Measurements from ENCODE around the gene OSBPL6. TPM values are rescaled to one million over a fixed set of nuclear protein-coding genes. Genes with fewer than 3 reads are reported as not detected.

OSBPL6 gene
- total RNA-seq, 6 experiments from 2014 or later, result 2.4 to 7.5 (median 3.3) TPM

- peaks cover 6% of the 10 kb centered on the region; the same call in 1 of the 2 replicates for H3K4me1 Mint-ChIP-seq (ENCODE audit: low read depth)
- peaks cover 10% of the 10 kb centered on the region for H3K36me3 Mint-ChIP-seq (ENCODE audit: low read depth)
- H3K4me3 Mint-ChIP-seq, result no peak overlapping the region
- no peak for DNase-seq
- TF ChIP-seq, protein P1, sequence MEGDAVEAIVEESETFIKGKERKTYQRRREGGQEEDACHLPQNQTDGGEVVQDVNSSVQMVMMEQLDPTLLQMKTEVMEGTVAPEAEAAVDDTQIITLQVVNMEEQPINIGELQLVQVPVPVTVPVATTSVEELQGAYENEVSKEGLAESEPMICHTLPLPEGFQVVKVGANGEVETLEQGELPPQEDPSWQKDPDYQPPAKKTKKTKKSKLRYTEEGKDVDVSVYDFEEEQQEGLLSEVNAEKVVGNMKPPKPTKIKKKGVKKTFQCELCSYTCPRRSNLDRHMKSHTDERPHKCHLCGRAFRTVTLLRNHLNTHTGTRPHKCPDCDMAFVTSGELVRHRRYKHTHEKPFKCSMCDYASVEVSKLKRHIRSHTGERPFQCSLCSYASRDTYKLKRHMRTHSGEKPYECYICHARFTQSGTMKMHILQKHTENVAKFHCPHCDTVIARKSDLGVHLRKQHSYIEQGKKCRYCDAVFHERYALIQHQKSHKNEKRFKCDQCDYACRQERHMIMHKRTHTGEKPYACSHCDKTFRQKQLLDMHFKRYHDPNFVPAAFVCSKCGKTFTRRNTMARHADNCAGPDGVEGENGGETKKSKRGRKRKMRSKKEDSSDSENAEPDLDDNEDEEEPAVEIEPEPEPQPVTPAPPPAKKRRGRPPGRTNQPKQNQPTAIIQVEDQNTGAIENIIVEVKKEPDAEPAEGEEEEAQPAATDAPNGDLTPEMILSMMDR (IDR thresholded peaks at IDR 0.05), result peak; percentile 67
- no peaks in the 10 kb centered on the region; the same call in 1 of the 2 replicates for H3K27me3 Mint-ChIP-seq (ENCODE audit: insufficient read depth)
- H3K9me3 Mint-ChIP-seq, result no peaks in the 10 kb centered on the region; the same call in 1 of the 2 replicates
- H3K27ac Mint-ChIP-seq, result no peak overlapping the region
Measured at GRCh38 chr2:178306352-178307073, 112.2 kb downstream of the OSBPL6 start.

GRCh38 chr2:178307650-178308049 lies 113.3 kb downstream of the OSBPL6 start:
- H3K4me3 Mint-ChIP-seq, result no peak overlapping the region
- no peaks in the 10 kb centered on the region; the same call in 1 of the 2 replicates for H3K27me3 Mint-ChIP-seq (ENCODE audit: insufficient read depth)
- H3K9me3 Mint-ChIP-seq, result no peaks in the 10 kb centered on the region; the same call in 1 of the 2 replicates
- no peak overlapping the region for H3K27ac Mint-ChIP-seq
- H3K4me1 Mint-ChIP-seq (ENCODE audit: low read depth), result peaks cover 6% of the 10 kb centered on the region; the same call in 1 of the 2 replicates
- TF ChIP-seq, protein P1 (IDR thresholded peaks at IDR 0.05), result no peak
- peaks cover 12% of the 10 kb centered on the region for H3K36me3 Mint-ChIP-seq (ENCODE audit: low read depth)
- DNase-seq, result no peak

- H3K4me3 Mint-ChIP-seq, result no peak overlapping the region
- no peaks in the 10 kb centered on the region; the same call in 1 of the 2 replicates for H3K27me3 Mint-ChIP-seq (ENCODE audit: insufficient read depth)
- no peaks in the 10 kb centered on the region for H3K9me3 Mint-ChIP-seq
- peaks cover 6% of the 10 kb centered on the region; the same call in 1 of the 2 replicates for H3K4me1 Mint-ChIP-seq (ENCODE audit: low read depth)
- H3K27ac Mint-ChIP-seq, result no peak overlapping the region
- TF ChIP-seq, protein P1 (IDR thresholded peaks at IDR 0.05), result no peak
- no peak for DNase-seq
- peaks cover 12% of the 10 kb centered on the region for H3K36me3 Mint-ChIP-seq (ENCODE audit: low read depth)
Measured at GRCh38 chr2:178309541-178309940, 115.2 kb downstream of the OSBPL6 start.

- H3K27ac Mint-ChIP-seq, result no peak overlapping the region
Measured at GRCh38 chr2:178315078-178315477, 120.8 kb downstream of the OSBPL6 start.

DNA sequence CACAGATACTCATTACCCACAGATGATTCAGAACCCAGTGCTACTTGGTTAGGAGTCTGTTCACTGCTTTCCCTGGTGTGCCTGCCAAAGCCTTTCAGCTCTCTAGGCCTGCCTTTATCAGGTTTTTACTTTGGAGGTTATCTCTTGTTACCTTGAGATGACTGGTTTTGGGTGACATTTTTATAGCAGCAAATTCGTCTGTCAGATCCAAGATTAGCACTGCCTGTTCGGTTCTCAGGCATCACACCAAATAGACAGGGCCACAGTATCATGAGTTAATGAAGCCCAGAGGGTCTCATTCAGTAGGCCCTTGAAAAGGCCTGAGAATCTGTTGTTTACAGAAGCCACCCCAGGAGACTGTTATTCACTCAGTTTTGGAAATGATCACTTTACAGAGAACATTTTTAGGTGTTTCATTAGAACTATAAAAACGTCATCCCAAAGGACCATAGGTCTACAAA lies 121.2 kb downstream of the OSBPL6 start:
- no peak for DNase-seq
- Mint-ChIP-seq H3K9me3 (no peaks in the 10 kb centered on the region), H3K4me3 (no peak overlapping the region), H3K4me1 (ENCODE audit: low read depth) (no peaks in the 10 kb centered on the region), H3K27me3 (ENCODE audit: insufficient read depth) (no peaks in the 10 kb centered on the region), H3K27ac (no peak overlapping the region), H3K36me3 (ENCODE audit: low read depth) (peaks cover 12% of the 10 kb centered on the region)
- TF ChIP-seq, protein P1 (IDR thresholded peaks at IDR 0.05), result no peak

More at GRCh38 chr2:178315078-178315477, 120.8 kb downstream of the OSBPL6 start:
- Mint-ChIP-seq H3K27me3 (ENCODE audit: insufficient read depth) (no peaks in the 10 kb centered on the region), H3K4me3 (no peak overlapping the region), H3K9me3 (no peaks in the 10 kb centered on the region), H3K4me1 (ENCODE audit: low read depth) (no peaks in the 10 kb centered on the region), H3K36me3 (ENCODE audit: low read depth) (peaks cover 12% of the 10 kb centered on the region)
- TF ChIP-seq, protein P1 (IDR thresholded peaks at IDR 0.05), result no peak
- no peak for DNase-seq
